Endometrium (tissue), 2 donors: ENCODE measurements around the gene ITFG1.
"Not testable (repeated sequence)": the region's sequence is repeated elsewhere in the genome, so short reads cannot be mapped to it uniquely, and the experiment has no call there.

Experiments used
- FAIRE-seq: peaks from 2 replicates; lab custom pipeline; 2012; peaks lifted over from hg19 to GRCh38; lab: Jason Lieb, UNC
- donor health status: control.
- donor health status: control.

Gene ITFG1

GRCh38 chr16:47413041-47413440 is 47.8 kb downstream of the ITFG1 start:
- FAIRE-seq = no peak

GRCh38 chr16:47408491-47408890 is 52.4 kb downstream of the ITFG1 start:
- FAIRE-seq = no peak

- no peak for FAIRE-seq
Observed at GRCh38 chr16:47395733-47396498, 64.9 kb downstream of the ITFG1 start.

DNA sequence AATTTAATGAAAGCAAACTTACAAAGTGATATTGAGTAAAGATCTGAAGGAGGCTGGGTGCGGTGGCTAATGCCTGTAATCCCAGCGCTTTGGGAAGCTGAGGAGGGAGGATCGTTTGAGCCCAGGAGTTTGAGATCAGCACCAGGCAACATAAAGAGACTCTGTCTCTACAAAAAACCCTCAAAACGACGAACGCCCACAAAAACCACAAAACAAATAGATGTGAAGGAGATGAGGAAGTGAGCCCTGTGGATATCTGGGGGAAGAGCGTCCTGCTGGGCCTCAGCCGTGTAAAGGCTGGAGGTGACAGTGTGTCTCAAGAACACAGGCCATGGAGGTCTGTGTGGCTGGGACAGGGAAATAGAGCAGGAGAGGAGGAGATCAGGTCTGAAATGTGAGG is 68.8 kb downstream of the ITFG1 start:
- no peak for FAIRE-seq

- FAIRE-seq = no peak
Observed at GRCh38 chr16:47388705-47389104, 72.2 kb downstream of the ITFG1 start.

DNA sequence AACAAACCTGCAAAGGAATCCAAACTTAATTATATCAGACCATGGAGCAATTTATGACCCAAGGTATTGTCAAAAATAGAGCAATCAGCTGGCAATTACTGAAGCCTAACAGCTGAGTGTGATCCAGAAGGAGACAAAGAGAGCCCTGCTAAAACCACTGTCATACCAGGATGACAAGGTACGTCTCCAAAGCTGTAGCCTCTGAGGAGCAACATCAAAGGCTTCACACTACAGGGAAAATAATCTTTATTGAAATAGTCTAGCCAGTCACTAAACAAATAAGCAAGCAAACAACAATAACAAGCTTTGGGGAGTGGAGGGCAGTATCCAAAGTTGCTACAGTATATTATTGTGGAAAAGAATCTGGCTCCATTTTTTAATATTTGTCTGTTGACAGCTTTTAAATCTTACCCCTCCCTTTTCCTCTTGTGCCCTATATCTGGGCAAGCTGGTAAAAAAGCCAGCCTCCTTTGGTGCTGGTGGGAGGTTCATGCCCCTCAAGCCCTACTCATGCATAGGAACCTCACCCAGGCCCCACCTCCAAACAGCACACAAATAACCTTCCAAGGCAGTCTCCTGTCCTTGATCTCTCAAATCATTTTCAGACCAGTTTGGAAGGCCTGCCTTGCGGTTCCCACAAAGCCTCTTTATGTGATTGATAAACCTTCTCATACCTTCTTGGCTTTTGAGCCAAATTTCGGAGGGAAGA is 73.7 kb downstream of the ITFG1 start:
- no peak for FAIRE-seq

DNA sequence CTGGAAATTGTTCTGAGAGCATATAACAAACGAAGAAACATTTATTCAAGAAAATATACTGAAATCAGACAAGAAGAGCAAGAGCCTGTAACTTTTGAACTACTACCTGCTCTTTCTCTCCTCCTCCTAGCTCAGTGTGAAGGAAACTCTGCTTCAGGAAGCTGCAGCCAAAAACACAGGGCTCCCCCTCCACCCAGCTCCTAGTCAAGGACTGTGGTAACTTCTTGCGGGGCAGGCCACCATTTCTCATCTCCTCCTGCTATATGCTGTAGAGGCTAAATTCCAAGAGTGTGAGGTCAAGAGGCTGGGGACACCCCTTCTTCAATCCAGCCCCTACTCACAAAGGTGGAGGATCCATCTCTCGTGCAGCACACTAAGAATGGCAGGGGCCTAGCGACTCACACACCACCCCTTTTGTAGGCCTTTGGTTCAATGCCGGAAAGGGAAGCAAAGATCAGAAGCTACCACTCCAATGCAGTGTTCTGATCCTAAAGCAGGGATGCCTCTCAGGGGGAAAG is 74.6 kb downstream of the ITFG1 start:
- no peak for FAIRE-seq

- no peak for FAIRE-seq
Observed at GRCh38 chr16:47382362-47382761, 78.5 kb downstream of the ITFG1 start.

- FAIRE-seq = no peak
Observed at GRCh38 chr16:47377154-47377553, 83.7 kb downstream of the ITFG1 start.

DNA sequence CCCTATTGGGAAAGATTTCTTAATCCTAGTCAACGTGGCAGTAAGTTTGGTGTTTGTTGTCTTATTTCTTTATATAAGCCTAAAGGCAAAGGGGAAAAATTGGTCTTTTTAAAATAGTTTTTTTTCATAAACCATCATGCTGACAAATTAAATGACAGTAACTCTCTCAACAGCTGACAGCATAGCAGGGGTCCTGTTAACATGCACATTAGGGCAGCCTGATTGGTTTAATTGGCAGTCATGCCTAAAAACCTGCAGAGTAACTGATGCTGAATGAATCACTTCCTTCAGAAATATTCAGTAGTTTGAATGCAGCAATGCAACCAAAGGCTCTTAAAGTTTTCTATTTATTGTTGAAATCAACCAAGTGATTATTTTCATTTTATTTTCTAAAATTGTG is 85.4 kb downstream of the ITFG1 start:
- FAIRE-seq = no peak

DNA sequence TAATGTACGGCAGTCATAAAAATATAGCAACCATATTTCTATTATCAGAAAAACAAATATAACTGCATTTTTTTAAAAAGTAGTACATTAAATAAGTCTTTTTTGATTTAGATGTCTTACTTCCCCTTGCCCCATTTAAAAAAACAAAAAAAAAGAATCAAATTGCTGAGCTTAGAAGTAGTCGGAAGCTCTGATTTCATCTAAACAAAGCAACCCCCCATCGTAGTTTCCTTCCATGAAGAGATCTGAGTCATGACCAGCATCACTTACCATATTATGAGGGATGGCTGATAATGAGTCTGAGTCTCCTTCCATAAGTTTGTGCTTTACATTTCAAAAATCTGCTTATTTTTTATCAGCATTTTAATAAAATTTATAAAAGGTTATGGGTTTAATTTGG is 86.2 kb downstream of the ITFG1 start:
- no peak for FAIRE-seq

- no peak for FAIRE-seq
Observed at GRCh38 chr16:47371271-47372014, 89.4 kb downstream of the ITFG1 start.

- FAIRE-seq = no peak
Observed at GRCh38 chr16:47370536-47370935, 90.3 kb downstream of the ITFG1 start.

- no peak for FAIRE-seq
Observed at GRCh38 chr16:47366228-47366627, 94.6 kb downstream of the ITFG1 start.

GRCh38 chr16:47363761-47364160 is 97.1 kb downstream of the ITFG1 start:
- FAIRE-seq = no peak

GRCh38 chr16:47359478-47359877 is 101.4 kb downstream of the ITFG1 start:
- no peak for FAIRE-seq

- no peak for FAIRE-seq
Observed at GRCh38 chr16:47358816-47359215, 102.0 kb downstream of the ITFG1 start.

DNA sequence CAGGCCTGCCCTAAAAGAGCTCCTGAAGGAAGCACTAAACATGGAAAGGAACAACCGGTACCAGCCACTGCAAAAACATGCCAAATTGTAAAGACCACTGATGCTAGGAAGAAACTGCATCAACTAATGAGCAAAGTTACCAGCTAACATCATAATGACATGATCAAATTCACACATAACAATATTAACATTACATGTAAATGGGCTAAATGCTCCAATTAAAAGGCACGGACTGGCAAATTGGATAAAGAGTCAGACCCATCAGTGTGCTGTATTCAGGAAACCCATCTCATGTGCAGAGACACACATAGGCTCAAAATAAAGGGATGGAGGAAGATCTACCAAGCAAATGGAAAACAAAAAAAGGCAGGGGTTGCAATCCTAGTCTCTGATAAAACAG is 111.8 kb downstream of the ITFG1 start:
- FAIRE-seq = not testable (repeated sequence)

- FAIRE-seq = not testable (repeated sequence)
Observed at GRCh38 chr16:47347021-47347696, 113.7 kb downstream of the ITFG1 start.

GRCh38 chr16:47342055-47342454 is 118.8 kb downstream of the ITFG1 start:
- no peak for FAIRE-seq

GRCh38 chr16:47330562-47330961 is 130.3 kb downstream of the ITFG1 start:
- not testable (repeated sequence) for FAIRE-seq

DNA sequence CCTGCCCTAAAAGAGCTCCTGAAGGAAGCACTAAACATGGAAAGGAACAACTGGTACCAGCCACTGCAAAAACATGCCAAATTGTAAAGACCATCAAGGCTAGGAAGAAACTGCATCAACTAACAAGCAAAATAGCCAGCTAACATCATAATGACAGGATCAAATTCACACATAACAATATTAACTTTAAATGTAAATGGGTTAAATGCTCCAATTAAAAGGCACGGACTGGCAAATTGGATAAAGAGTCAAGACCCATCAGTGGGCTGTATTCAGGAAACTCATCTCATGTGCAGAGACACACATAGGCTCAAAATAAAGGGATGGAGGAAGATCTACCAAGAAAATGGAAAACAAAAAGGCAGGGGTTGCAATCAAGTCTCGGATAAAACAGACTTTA is 136.6 kb downstream of the ITFG1 start:
- not testable (repeated sequence) for FAIRE-seq
